ENCODE data around the gene COL4A3.
"Not testable (repeated sequence)": the region's sequence is repeated elsewhere in the genome, so short reads cannot be mapped to it uniquely, and the experiment has no call there.

Gene COL4A3

GRCh38 chr2:227219312-227220105, 55.1 kb downstream of the COL4A3 start:
- no peak for DNase-seq

- no peak for DNase-seq
Measured at GRCh38 chr2:227221120-227221519, 56.7 kb downstream of the COL4A3 start.

DNA sequence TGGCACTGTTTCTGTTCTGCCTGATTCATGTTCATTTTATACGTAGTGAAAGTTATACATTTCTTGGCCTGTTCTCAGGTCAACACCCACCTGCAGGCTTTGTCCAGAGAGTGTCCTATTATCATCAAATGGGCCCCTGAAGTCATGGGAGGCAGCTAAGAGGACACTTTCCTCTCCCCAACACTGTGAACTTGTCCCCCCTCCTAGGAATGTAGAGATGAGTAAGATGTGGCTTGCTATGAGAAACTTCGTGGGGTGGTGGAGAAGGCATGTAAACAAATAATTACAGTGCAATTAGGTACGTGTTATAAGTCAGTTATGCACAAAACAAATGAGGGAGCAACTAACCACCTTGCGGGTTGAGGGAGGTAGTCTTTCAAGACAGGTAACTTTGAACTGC, 57.9 kb downstream of the COL4A3 start:
- no peak for DNase-seq

- not testable (repeated sequence) for DNase-seq
Measured at GRCh38 chr2:227225641-227226040, 61.2 kb downstream of the COL4A3 start.

- DNase-seq: no peak
Measured at GRCh38 chr2:227228061-227228667, 63.7 kb downstream of the COL4A3 start.

DNA sequence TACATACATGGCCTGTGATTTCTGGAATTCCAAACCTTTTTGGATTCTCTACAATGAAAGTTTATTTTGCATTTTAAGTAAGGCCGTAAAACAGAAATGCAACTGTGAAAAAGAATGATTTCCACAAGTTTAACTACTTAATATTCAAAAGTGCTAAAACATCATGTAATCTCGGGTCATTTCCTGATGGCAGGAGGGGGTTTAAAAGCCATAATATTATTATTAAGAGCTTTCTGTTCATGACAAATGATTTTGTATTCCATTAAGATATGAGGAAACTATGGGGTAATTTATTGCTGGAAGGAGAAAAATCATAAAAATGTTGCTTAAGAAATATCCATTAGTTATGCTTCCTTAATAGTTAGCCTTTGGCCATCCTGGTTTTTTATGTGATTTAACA, 65.7 kb downstream of the COL4A3 start:
- DNase-seq: no peak

- no peak for DNase-seq
Measured at GRCh38 chr2:227234429-227234828, 70.0 kb downstream of the COL4A3 start.

DNA sequence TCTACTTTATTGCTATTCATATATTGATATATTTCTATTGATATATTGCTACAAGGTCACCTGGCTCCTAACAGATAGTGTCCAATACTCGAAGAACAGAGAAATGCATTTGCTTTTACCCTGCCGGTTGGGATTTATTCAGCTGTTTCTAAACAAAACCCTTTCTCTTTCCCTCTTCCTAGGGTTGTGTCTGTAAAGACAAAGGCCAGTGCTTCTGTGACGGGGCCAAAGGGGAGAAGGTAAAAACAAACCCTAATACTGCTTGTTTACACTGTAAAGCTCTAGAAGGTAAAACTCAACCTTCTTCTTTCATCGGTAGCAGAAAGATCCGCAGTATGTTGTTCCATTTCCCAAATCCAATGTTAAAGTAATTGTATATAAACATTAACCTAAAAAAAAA, 73.4 kb downstream of the COL4A3 start:
- no peak for DNase-seq

GRCh38 chr2:227238238-227239237, 74.1 kb downstream of the COL4A3 start:
- peak; percentile 54 for DNase-seq

- no peak for DNase-seq
Measured at GRCh38 chr2:227241005-227241404, 76.6 kb downstream of the COL4A3 start.

GRCh38 chr2:227248876-227249275, 84.5 kb downstream of the COL4A3 start:
- DNase-seq: no peak

DNA sequence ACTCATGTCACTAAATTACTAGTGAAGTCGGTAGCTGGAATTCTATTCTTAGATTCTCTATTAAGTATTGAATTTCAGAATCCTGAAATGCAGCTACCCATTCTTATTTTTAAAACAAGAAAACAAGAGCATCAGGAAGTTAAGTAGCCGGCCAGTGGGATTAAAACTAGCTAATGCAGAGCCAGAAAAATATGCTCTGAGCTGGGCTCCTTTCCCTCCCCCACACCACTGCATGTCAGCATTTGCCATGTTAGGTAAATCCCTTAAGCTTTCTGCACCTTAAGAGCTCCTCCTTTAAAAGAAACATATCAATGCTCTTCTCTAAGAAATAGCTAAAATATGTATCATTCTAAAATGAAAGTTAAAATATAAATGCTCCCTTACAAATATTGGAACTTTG, 88.4 kb downstream of the COL4A3 start:
- DNase-seq: no peak

DNA sequence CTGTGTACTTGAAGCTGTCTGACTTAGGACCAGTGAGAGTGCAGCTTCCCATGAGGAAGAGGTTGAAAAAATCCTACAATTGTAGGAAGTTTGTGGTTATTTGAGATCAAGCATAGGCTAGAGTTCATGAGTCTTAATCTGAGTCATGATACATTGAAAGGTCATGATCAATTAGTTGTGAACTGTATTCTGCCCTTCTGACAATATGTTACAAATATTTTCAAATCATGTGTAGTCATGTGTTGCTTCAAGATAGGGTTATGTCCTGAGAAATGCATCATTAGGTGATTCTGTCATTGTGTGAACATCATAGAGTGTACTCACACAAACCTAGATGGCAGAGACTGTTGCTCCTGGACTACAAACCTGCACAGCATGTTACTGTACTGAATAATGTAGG, 92.2 kb downstream of the COL4A3 start:
- no peak for DNase-seq

GRCh38 chr2:227257820-227258219, 93.4 kb downstream of the COL4A3 start:
- no peak for DNase-seq

- no peak for DNase-seq
Measured at GRCh38 chr2:227260041-227260440, 95.6 kb downstream of the COL4A3 start.

- DNase-seq: no peak
Measured at GRCh38 chr2:227267410-227268115, 103.1 kb downstream of the COL4A3 start.

GRCh38 chr2:227280895-227281294, 116.5 kb downstream of the COL4A3 start:
- no peak for DNase-seq

- DNase-seq: no peak
Measured at GRCh38 chr2:227285741-227286236, 121.4 kb downstream of the COL4A3 start.

DNA sequence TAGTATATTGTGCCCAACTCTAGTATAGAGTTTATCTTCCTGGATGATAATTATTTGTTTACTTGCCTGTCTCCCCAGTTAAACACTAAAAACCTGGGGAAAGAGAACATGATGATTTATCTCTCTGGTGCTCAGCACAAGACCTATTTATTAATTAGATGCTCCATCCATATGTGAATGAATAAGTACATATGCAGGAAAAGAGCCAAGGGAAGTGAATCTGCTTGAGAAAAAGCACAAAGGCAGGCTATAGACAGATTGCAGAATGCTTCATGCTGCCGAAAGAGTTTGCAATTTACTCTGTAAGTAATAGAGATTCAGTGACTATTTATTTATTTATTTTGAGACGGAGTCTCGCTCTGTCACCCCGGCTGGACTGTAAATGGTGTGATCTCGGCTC, 123.3 kb downstream of the COL4A3 start:
- DNase-seq: no peak

DNA sequence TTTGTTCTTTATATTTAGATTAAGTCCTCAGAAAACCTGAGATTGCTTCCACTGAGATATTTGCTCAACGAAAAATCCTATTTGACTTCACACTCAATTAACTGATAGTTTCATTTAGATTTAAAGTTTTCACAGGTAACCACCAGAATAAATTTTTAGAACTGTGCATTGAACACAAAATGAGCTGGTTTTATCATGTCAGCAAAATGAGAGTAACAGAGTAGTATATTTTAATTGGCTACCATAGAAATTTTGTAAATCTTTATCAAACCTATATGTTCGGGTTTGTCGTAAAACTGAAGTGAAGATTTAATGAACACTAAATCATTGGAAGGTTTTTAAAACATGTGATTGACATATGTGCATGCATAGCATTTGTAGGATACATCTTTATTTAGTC, 127.9 kb downstream of the COL4A3 start:
- DNase-seq: no peak

- no peak for DNase-seq
Measured at GRCh38 chr2:227293531-227293930, 129.1 kb downstream of the COL4A3 start.

DNA sequence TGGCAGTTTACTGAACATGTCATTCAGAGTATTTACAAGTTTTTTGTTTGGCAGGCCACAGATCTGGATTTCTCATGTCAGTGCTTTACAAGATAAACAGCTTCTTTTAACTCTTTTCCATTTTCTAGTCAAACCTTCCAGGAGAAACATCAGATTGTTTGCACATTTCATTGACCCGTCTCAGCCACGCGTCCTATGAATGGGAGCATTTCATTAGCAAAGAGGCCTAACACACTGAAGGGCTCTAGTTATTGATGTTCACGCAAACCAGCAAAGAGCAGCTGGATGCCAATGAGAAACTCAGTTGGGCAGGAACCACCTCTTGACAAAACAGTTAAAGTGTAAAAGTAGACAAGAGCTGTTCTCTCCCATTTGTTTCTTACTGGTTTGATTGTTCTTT, 131.4 kb downstream of the COL4A3 start:
- no peak for DNase-seq

Data from activated T-cell treated with anti-CD3 and anti-CD28 coated beads, Interleukin-2, amount 50 U/mL, for 1 hour (primary cell).